HCT116 (cell line): Measurements from ENCODE around the gene MCAT. TPM values are rescaled to one million over a fixed set of nuclear protein-coding genes. Genes with fewer than 3 reads are reported as not detected.

Experiments
- ATAC-seq: fragments of 200-7000 bp; cut with Tn5 transposase; 2 replicates; pipeline ENCODE4 v1.9.1; 2020; ENCODE audit warnings: mild to moderate bottlenecking, moderate library complexity
- BruUV-seq: library from RNA; stranded (reverse); fragments of 400-500 nt; replicated peaks from 2 replicates; lab custom pipeline; 2021; lab: Mats Ljungman, UMichigan
- CTCF ChIA-PET: fragments of 300-600 bp; sonication (Branson Sonifier 250); formaldehyde crosslinking; loops from one replicate; lab custom pipeline; 2021; ENCODE audit warnings: antibody characterized with exemption; lab: Charles Lee
- POLR2A ChIA-PET: fragments of 300-600, 350-600 bp; sonication (Branson Sonifier 250); formaldehyde crosslinking; loops from one replicate; lab custom pipeline; 2021; ENCODE audit warnings: antibody characterized with exemption; lab: Charles Lee
- RAD21 ChIA-PET, 2 experiments: fragments of 300-600 bp; sonication (Branson Sonifier 250); formaldehyde crosslinking; loops; one replicate each; lab custom pipeline; 2023; ENCODE audit warnings: low total read pairs in 2 of 2; ENCODE audit not compliant: uncharacterized antibody in 2 of 2, unreplicated experiment in 2 of 2, low non-redundant PET in 1 of 2; lab: Charles Lee
- DNase-seq: peaks from one replicate; pipeline ENCODE4 v3.0.0-alpha.2; 2010; ENCODE audit warnings: low read depth, low spot score
- H2AFZ ChIP-seq: fragments of 200-600 bp; shearing (Covaris generic), sonication (generic); 2 replicates; pipeline ENCODE4 v1.6.1; 2017; ENCODE audit warnings: low read depth, mixed run types, mixed read lengths, antibody characterized with exemption, low read length; ENCODE audit not compliant: poor library complexity, severe bottlenecking
- H3K27ac ChIP-seq: 2 replicates; pipeline ENCODE4 v1.5.1; 2012; ENCODE audit warnings: low read depth, low read length
- H3K27me3 ChIP-seq: fragments of 200-600 bp; sonication (generic); 2 replicates; pipeline ENCODE4 v1.6.1; 2016; ENCODE audit warnings: mixed run types, low read length, mixed read lengths; ENCODE audit not compliant: insufficient read depth
- H3K36me3 ChIP-seq, 2 experiments: fragments of 200-500 bp in 1 of 2; fragments of 200-600 bp in 1 of 2; sonication (Bioruptor generic) in 1 of 2; sonication (generic) in 1 of 2; 2 replicates each; pipeline versions ENCODE4 v1.5.1 to v1.6.1; 2014 to 2016; ENCODE audit warnings: low read length in 2 of 2, inconsistent platforms in 1 of 2, mixed read lengths in 1 of 2, mixed run types in 1 of 2; ENCODE audit not compliant: insufficient read depth in 2 of 2, control insufficient read depth in 1 of 2
- H3K4me1 ChIP-seq, 2 experiments: fragments of 200-600 bp in 1 of 2; sonication (generic) in 1 of 2; 2 replicates each; pipeline versions ENCODE4 v1.5.1 to v1.6.1; 2012 to 2017; ENCODE audit warnings: low read length in 2 of 2, inconsistent platforms in 1 of 2, mild to moderate bottlenecking in 1 of 2, mixed read lengths in 1 of 2, mixed run types in 1 of 2, moderate library complexity in 1 of 2; ENCODE audit not compliant: insufficient read depth in 2 of 2, control insufficient read depth in 1 of 2
- H3K4me2 ChIP-seq: fragments of 200-600 bp; sonication (generic); 2 replicates; pipeline ENCODE4 v1.6.1; 2017; ENCODE audit warnings: mixed run types, low read length, mixed read lengths
- H3K4me3 ChIP-seq, 2 experiments: fragments of 200-600 bp in 1 of 2; sonication (generic) in 1 of 2; replicated peaks in 1 of 2; 2 replicates each; pipeline ENCODE4 v1.5.1; 2011 to 2016; ENCODE audit warnings: low read length in 2 of 2, control low read depth in 1 of 2, low read depth in 1 of 2, mild to moderate bottlenecking in 1 of 2, mixed read lengths in 1 of 2, mixed run types in 1 of 2
- H3K79me2 ChIP-seq: fragments of 200-600 bp; sonication (generic); 2 replicates; pipeline ENCODE4 v1.6.1; 2017; ENCODE audit warnings: mild to moderate bottlenecking, mixed run types, low read length, moderate library complexity, mixed read lengths; ENCODE audit not compliant: insufficient read depth
- H3K9ac ChIP-seq: fragments of 200-600 bp; sonication (generic); 2 replicates; pipeline ENCODE4 v1.6.1; 2016; ENCODE audit warnings: low read length, mixed read lengths
- H3K9me2 ChIP-seq: fragments of 200-600 bp; sonication (generic), shearing (Covaris generic); 2 replicates; pipeline ENCODE4 v1.6.1; 2017; ENCODE audit warnings: mixed run types, mild to moderate bottlenecking, moderate library complexity; ENCODE audit not compliant: insufficient read depth
- H3K9me3 ChIP-seq, 2 experiments: fragments of 200-500 bp in 1 of 2; fragments of 200-600 bp in 1 of 2; sonication (Bioruptor generic) in 1 of 2; sonication (generic) in 1 of 2; 2 replicates each; pipeline ENCODE4 v1.6.1; 2014 to 2017; ENCODE audit warnings: low read length in 2 of 2, mixed read lengths in 2 of 2, inconsistent platforms in 1 of 2, low read depth in 1 of 2, mild to moderate bottlenecking in 1 of 2, mixed run types in 1 of 2, moderate library complexity in 1 of 2; ENCODE audit not compliant: control insufficient read depth in 1 of 2, insufficient read depth in 1 of 2
- H4K20me1 ChIP-seq: fragments of 200-600 bp; sonication (generic), shearing (Covaris generic); 2 replicates; pipeline ENCODE4 v1.6.1; 2017; ENCODE audit warnings: mixed run types, mild to moderate bottlenecking, moderate library complexity; ENCODE audit not compliant: insufficient read depth
- ATF3 ChIP-seq: IDR thresholded peaks from 2 replicates; pipeline ENCODE4 v1.6.1; 2012
- CEBPB ChIP-seq: IDR thresholded peaks from 2 replicates; pipeline ENCODE4 v1.6.1; 2012; ENCODE audit warnings: low read depth
- CTCF ChIP-seq, 3 experiments: fragments of 200-600 bp in 1 of 3; sonication (generic) in 1 of 3; IDR thresholded peaks in 2 of 3; conservative IDR thresholded peaks in 1 of 3; 2 replicates each; pipeline ENCODE4 v1.5.1; 2012 to 2017; ENCODE audit warnings: low read depth in 2 of 3, low read length in 2 of 3, antibody characterized with exemption in 1 of 3, borderline replicate concordance in 1 of 3, control low read depth in 1 of 3, mild to moderate bottlenecking in 1 of 3, mixed read lengths in 1 of 3, mixed run types in 1 of 3, moderate library complexity in 1 of 3; ENCODE audit not compliant: insufficient read depth in 1 of 3
- EGR1 ChIP-seq: IDR thresholded peaks from 2 replicates; pipeline ENCODE4 v1.6.1; 2012; ENCODE audit warnings: low read depth
- ELF1 ChIP-seq: IDR thresholded peaks from 2 replicates; pipeline ENCODE4 v1.6.1; 2012; ENCODE audit warnings: low read depth, borderline replicate concordance
- EZH2phosphoT487 ChIP-seq: fragments of 200-600 bp; IDR thresholded peaks from 2 replicates; pipeline ENCODE4 v1.6.1; 2018; ENCODE audit warnings: antibody characterized with exemption, borderline replicate concordance
- JUND ChIP-seq: IDR thresholded peaks from 2 replicates; pipeline ENCODE4 v1.6.1; 2012
- REST ChIP-seq: IDR thresholded peaks from 2 replicates; pipeline ENCODE4 v1.6.1; 2012; ENCODE audit warnings: low read depth
- SP1 ChIP-seq: IDR thresholded peaks from 2 replicates; pipeline ENCODE4 v1.6.1; 2012; ENCODE audit warnings: low read depth
- SRF ChIP-seq: IDR thresholded peaks from 2 replicates; pipeline ENCODE4 v1.6.1; 2012; ENCODE audit warnings: low read depth
- TCF7L2 ChIP-seq: IDR thresholded peaks from 2 replicates; pipeline ENCODE4 v1.7.0; 2011; ENCODE audit warnings: borderline replicate concordance, inconsistent platforms; ENCODE audit not compliant: insufficient read depth, insufficient read length; ENCODE audit errors: extremely low read depth
- YY1 ChIP-seq: IDR thresholded peaks from 2 replicates; pipeline ENCODE4 v1.6.1; 2011; ENCODE audit warnings: low read length, low read depth, moderate library complexity, mild to moderate bottlenecking; ENCODE audit not compliant: insufficient replicate concordance; ENCODE audit errors: extremely low read depth
- ZNF274 ChIP-seq: fragments of 200-500 bp; sonication (Bioruptor generic); IDR thresholded peaks from 2 replicates; pipeline ENCODE4 v1.6.1; 2014; ENCODE audit warnings: mild to moderate bottlenecking, low read depth, low read length, inconsistent platforms
- intact Hi-C: fragments of 100-400 bp; cut with micrococcal nuclease; formaldehyde crosslinking; loops from 2 replicates; pipeline ENCODE4 v1.10.0; 2022
- total RNA-seq: library from RNA; stranded (reverse); gene quantifications from one replicate; pipeline ENCODE4 v1.2.1, GENCODE V29; 2021; ENCODE audit not compliant: unreplicated experiment

Gene MCAT
- total RNA-seq, 1 experiment from 2014 or later: 34.8 TPM

GRCh38 chr22:43109511-43109910 is 33.7 kb downstream of the MCAT start:
- H3K9me2 ChIP-seq: no peaks in the 10 kb centered on the region
- H3K9ac ChIP-seq: no peak overlapping the region
- H3K27me3 ChIP-seq: no peaks in the 10 kb centered on the region
- CTCF ChIA-PET: no interaction called here
- H3K9me3 ChIP-seq: no peaks in the 10 kb centered on the region
- H3K4me2 ChIP-seq: no peak overlapping the region
- ATAC-seq (no peak), DNase-seq (no peak)
- H3K36me3 ChIP-seq: no peaks in the 10 kb centered on the region
- peaks cover 11 to 25% of the 10 kb centered on the region in 2 experiments for H3K4me1 ChIP-seq
- H2AFZ ChIP-seq: no peak overlapping the region
- POLR2A ChIA-PET: interaction anchor here (5.4 kb wide), 1 partner anchor 17 kb away, joined by 28 read pairs; no protein-coding TSS in a partner anchor
- no peak overlapping the region for H3K27ac ChIP-seq
- no TSS peak for BruUV-seq
- H3K4me3 ChIP-seq: no peak overlapping the region
- intact Hi-C loops: no loop called here
- TF ChIP-seq CEBPB: no peak
- TF ChIP-seq TCF7L2: no peak
- TF ChIP-seq REST: no peak
- TF ChIP-seq EGR1: no peak
- no peak for TF ChIP-seq ZNF274
- no peak for TF ChIP-seq JUND
- TF ChIP-seq SRF: no peak
- no peak for TF ChIP-seq ELF1
- TF ChIP-seq SP1: no peak
- no peak for TF ChIP-seq YY1
- TF ChIP-seq CTCF (IDR thresholded peaks at IDR 0.05 in 2 of 3, conservative IDR thresholded peaks at IDR 0.05 in 1 of 3; ENCODE audit: borderline replicate concordance in 1 of 3, insufficient read depth in 1 of 3, low read depth in 2 of 3, low read length in 2 of 3): no peak
- no peak for TF ChIP-seq EZH2phosphoT487
- TF ChIP-seq ATF3: no peak
- RAD21 ChIA-PET: interaction anchor here in 1 of 2 experiments (0.6 kb wide), 1 partner anchor 17 kb away, joined by 3 read pairs; no protein-coding TSS in a partner anchor
- peaks cover 24% of the 10 kb centered on the region; the same call in 1 of the 2 replicates for H3K79me2 ChIP-seq
- H4K20me1 ChIP-seq: no peaks in the 10 kb centered on the region
